PC-3 (cell line): ENCODE data around the gene ZNF532. TPM values are rescaled to one million over a fixed set of nuclear protein-coding genes. Genes with fewer than 3 reads are reported as not detected.

Source experiments
- ATAC-seq: fragments of 200-7000 bp; cut with Tn5 transposase; 2 replicates; pipeline ENCODE4 v1.9.1; 2020; ENCODE audit warnings: mild to moderate bottlenecking, moderate library complexity
- BruUV-seq: library from RNA; stranded (reverse); fragments of 400-500 nt; replicated peaks from 2 replicates; lab custom pipeline; 2021; lab: Mats Ljungman, UMichigan
- CTCF ChIA-PET: fragments of 300-600 bp; sonication (Branson Sonifier 250); formaldehyde crosslinking; loops from one replicate; lab custom pipeline; 2022; ENCODE audit warnings: antibody characterized with exemption; lab: Charles Lee
- POLR2A ChIA-PET: fragments of 300-600 bp; sonication (Branson Sonifier 250); formaldehyde crosslinking; loops from one replicate; lab custom pipeline; 2022; ENCODE audit warnings: antibody characterized with exemption; ENCODE audit not compliant: unreplicated experiment; lab: Charles Lee
- DNase-seq: peaks from one replicate; pipeline ENCODE4 v3.0.0-alpha.2; 2015
- H2AFZ ChIP-seq: fragments of 300-600 bp; sonication (generic); 2 replicates; pipeline ENCODE4 v1.6.0; 2016; ENCODE audit warnings: antibody characterized with exemption, low read length
- H3F3A ChIP-seq: fragments of 300-600 bp; sonication (generic); one replicate; pipeline ENCODE4 v1.6.0; 2017; ENCODE audit warnings: antibody characterized with exemption, low read length, control low read depth, mild to moderate bottlenecking; ENCODE audit not compliant: unreplicated experiment
- H3K27ac ChIP-seq: fragments of 300-600 bp; sonication (generic); 2 replicates; pipeline ENCODE4 v1.5.1; 2016; ENCODE audit warnings: mild to moderate bottlenecking, low read length
- H3K27me3 ChIP-seq: fragments of 300-600 bp; sonication (generic); 2 replicates; pipeline ENCODE4 v1.6.1; 2016; ENCODE audit warnings: low read length, mixed read lengths
- H3K36me3 ChIP-seq: fragments of 300-600 bp; sonication (generic); 2 replicates; pipeline ENCODE4 v1.6.1; 2016; ENCODE audit warnings: low read depth, mixed run types, low read length, mixed read lengths
- H3K4me1 ChIP-seq: fragments of 300-600 bp; sonication (generic); 2 replicates; pipeline ENCODE4 v1.5.1; 2016; ENCODE audit warnings: low read length; ENCODE audit not compliant: insufficient read depth
- H3K4me2 ChIP-seq: fragments of 300-600 bp; sonication (generic); 2 replicates; pipeline ENCODE4 v1.6.0; 2016; ENCODE audit warnings: low read length
- H3K4me3 ChIP-seq: fragments of 300-600 bp; sonication (generic); 2 replicates; pipeline ENCODE4 v1.5.1; 2016; ENCODE audit warnings: mild to moderate bottlenecking, low read length, mixed read lengths
- H3K79me2 ChIP-seq: fragments of 300-600 bp; sonication (generic); 2 replicates; pipeline ENCODE4 v1.6.1; 2017; ENCODE audit warnings: low read length, mixed read lengths
- H3K9ac ChIP-seq: fragments of 300-600 bp; sonication (generic); 2 replicates; pipeline ENCODE4 v1.6.0; 2016; ENCODE audit warnings: mild to moderate bottlenecking, low read length
- H3K9me2 ChIP-seq: fragments of 300-600 bp; sonication (generic); replicated peaks from 2 replicates; pipeline ENCODE4 v1.6.1; 2016; ENCODE audit warnings: mixed run types, low read length, mixed read lengths
- H3K9me3 ChIP-seq: fragments of 300-600 bp; sonication (generic); 2 replicates; pipeline ENCODE4 v1.6.1; 2016; ENCODE audit warnings: low read length, mixed read lengths
- H4K20me1 ChIP-seq: fragments of 300-600 bp; sonication (generic); 2 replicates; pipeline ENCODE4 v1.6.1; 2016; ENCODE audit warnings: low read length, mixed read lengths
- EZH2 ChIP-seq: fragments of 300-600 bp; sonication (generic); IDR thresholded peaks from one replicate; pipeline ENCODE4 v1.6.1; 2017; ENCODE audit warnings: antibody characterized with exemption, mild to moderate bottlenecking, low read length; ENCODE audit not compliant: unreplicated experiment
- EZH2phosphoT487 ChIP-seq: fragments of 300-600 bp; sonication (generic); IDR thresholded peaks from 2 replicates; pipeline ENCODE4 v1.6.1; 2018; ENCODE audit warnings: mild to moderate bottlenecking, antibody characterized with exemption, low read length, borderline replicate concordance
- intact Hi-C: fragments of 100-400 bp; cut with micrococcal nuclease; formaldehyde crosslinking; loops from 2 replicates; pipeline ENCODE4 v1.9.0; 2023
- total RNA-seq: library from RNA; depleted of rRNA; stranded (reverse); fragments of >200 nt; gene quantifications from 2 replicates; pipeline ENCODE4 v1.2.3, GENCODE V29; 2014
- TF ChIP-seq, protein P1 (sequence below): fragments of 300-600 bp; sonication (generic); conservative IDR thresholded peaks from 2 replicates; pipeline ENCODE4 v1.5.1; 2017; ENCODE audit warnings: antibody characterized with exemption, low read depth, mild to moderate bottlenecking, low read length

The ZNF532 gene
- total RNA-seq, 1 experiment from 2014 or later: 47.3 TPM

- Histone ChIP-seq H3K4me3 (no peak overlapping the region), H3K36me3 (peaks cover 35% of the 10 kb centered on the region), H3K79me2 (peaks cover 96% of the 10 kb centered on the region), H2AFZ (no peak overlapping the region), H3K9me2 (no peaks in the 10 kb centered on the region), H3F3A (no peaks in the 10 kb centered on the region), H3K9ac (no peak overlapping the region), H3K27me3 (no peaks in the 10 kb centered on the region), H3K9me3 (no peaks in the 10 kb centered on the region), H3K4me2 (no peak overlapping the region), H4K20me1 (no peaks in the 10 kb centered on the region), H3K27ac (no peak overlapping the region), H3K4me1 (no peaks in the 10 kb centered on the region)
- no TSS peak for BruUV-seq
- TF ChIP-seq EZH2: no peak
- TF ChIP-seq EZH2phosphoT487: no peak
- TF ChIP-seq, protein P1, sequence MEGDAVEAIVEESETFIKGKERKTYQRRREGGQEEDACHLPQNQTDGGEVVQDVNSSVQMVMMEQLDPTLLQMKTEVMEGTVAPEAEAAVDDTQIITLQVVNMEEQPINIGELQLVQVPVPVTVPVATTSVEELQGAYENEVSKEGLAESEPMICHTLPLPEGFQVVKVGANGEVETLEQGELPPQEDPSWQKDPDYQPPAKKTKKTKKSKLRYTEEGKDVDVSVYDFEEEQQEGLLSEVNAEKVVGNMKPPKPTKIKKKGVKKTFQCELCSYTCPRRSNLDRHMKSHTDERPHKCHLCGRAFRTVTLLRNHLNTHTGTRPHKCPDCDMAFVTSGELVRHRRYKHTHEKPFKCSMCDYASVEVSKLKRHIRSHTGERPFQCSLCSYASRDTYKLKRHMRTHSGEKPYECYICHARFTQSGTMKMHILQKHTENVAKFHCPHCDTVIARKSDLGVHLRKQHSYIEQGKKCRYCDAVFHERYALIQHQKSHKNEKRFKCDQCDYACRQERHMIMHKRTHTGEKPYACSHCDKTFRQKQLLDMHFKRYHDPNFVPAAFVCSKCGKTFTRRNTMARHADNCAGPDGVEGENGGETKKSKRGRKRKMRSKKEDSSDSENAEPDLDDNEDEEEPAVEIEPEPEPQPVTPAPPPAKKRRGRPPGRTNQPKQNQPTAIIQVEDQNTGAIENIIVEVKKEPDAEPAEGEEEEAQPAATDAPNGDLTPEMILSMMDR: no peak
- DNase-seq (no peak), ATAC-seq (no peak)
- ChIA-PET POLR2A (no interaction called here), CTCF (no interaction called here)
- intact Hi-C loops: no loop called here
These were observed 35.5 kb downstream of the ZNF532 start for GRCh38 chr18:58900015-58900649.

GRCh38 chr18:58901143-58901542, 36.5 kb downstream of the ZNF532 start:
- ATAC-seq (no peak), DNase-seq (no peak)
- H3F3A ChIP-seq: no peaks in the 10 kb centered on the region
- H3K9me2 ChIP-seq: no peaks in the 10 kb centered on the region
- H4K20me1 ChIP-seq: no peaks in the 10 kb centered on the region
- H3K36me3 ChIP-seq: peaks cover 39% of the 10 kb centered on the region
- ChIA-PET CTCF (no interaction called here), POLR2A (no interaction called here)
- no peak overlapping the region for H2AFZ ChIP-seq
- no peak overlapping the region for H3K4me2 ChIP-seq
- no TSS peak for BruUV-seq
- no peaks in the 10 kb centered on the region for H3K9me3 ChIP-seq
- intact Hi-C loops: no loop called here
- H3K4me1 ChIP-seq: no peaks in the 10 kb centered on the region
- H3K79me2 ChIP-seq: peaks cover 96% of the 10 kb centered on the region
- no peak overlapping the region for H3K27ac ChIP-seq
- H3K27me3 ChIP-seq: no peaks in the 10 kb centered on the region
- no peak overlapping the region for H3K4me3 ChIP-seq
- TF ChIP-seq EZH2phosphoT487 (no peak), EZH2 (no peak)
- TF ChIP-seq, protein P1: no peak
- H3K9ac ChIP-seq: no peak overlapping the region

DNA sequence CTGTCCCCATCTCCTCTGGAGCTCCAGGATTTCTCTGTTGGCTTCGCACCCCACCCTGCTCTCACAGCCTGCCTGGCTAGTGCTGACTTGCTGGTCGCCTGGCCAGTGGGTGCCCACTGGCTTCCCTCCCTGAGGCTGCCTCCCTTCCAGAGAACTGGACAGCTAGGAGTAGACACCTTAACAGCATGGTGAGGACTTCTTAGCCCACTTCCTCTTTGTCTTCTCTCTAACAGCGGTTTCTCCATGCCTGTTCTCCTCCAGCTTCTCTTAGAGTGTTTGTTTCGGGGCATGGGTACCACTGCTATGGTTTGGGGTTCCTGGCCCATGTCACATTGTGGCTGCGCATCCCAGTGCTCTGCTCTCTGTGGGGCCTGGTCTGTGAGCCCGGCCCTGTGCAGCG, 37.1 kb downstream of the ZNF532 start:
- TF ChIP-seq EZH2phosphoT487 (no peak), EZH2 (no peak)
- TF ChIP-seq, protein P1: no peak
- Histone ChIP-seq H3K9me2 (no peaks in the 10 kb centered on the region), H3F3A (no peaks in the 10 kb centered on the region), H3K9ac (no peak overlapping the region), H4K20me1 (0 out of 2 replicates have a peak, but pooled peaks cover 4% of the 10 kb centered on the region), H3K4me1 (no peaks in the 10 kb centered on the region), H3K79me2 (peaks cover 96% of the 10 kb centered on the region), H3K4me3 (no peak overlapping the region), H3K36me3 (peaks cover 37% of the 10 kb centered on the region), H3K4me2 (no peak overlapping the region), H3K27me3 (no peaks in the 10 kb centered on the region), H2AFZ (no peak overlapping the region), H3K9me3 (no peaks in the 10 kb centered on the region), H3K27ac (no peak overlapping the region)
- ChIA-PET POLR2A (no interaction called here), CTCF (no interaction called here)
- no TSS peak for BruUV-seq
- intact Hi-C loops: no loop called here
- ATAC-seq (no peak), DNase-seq (no peak)
